HG02981 (cell line): ENCODE results near the gene ZNF217.
"Not testable (repeated sequence)": the region's sequence is repeated elsewhere in the genome, so short reads cannot be mapped to it uniquely, and the experiment has no call there.

Experiments used
- ATAC-seq: cut with Tn5 transposase; IDR thresholded peaks from one replicate; pipeline ENCODE4 v1.9.1; 2021; ENCODE audit warnings: mild to moderate bottlenecking, moderate library complexity; ENCODE audit not compliant: unreplicated experiment

ZNF217 gene

GRCh38 chr20:53569606-53570307, 23.9 kb downstream of the ZNF217 start:
- no peak for ATAC-seq

DNA sequence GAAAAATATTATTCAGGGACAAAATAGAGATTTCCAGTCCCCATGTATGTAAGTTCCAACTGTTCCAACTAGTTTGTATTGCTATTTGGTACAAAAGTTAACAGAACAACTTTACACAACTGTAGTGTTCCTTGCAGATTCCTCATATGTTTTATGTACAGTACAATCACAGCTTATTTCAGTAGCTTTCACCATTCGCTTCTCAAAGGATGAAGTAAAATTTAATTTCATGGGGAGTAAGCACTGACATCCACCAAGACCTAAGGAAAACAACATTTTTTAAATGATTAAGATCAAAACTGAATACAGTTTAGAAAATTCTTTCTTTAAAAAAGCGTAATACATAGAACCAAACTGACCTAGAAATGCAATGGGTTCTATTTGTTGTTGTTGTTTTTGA, 24.6 kb downstream of the ZNF217 start:
- no peak for ATAC-seq

- no peak for ATAC-seq
These were observed 25.3 kb downstream of the ZNF217 start for GRCh38 chr20:53568351-53568750.

DNA sequence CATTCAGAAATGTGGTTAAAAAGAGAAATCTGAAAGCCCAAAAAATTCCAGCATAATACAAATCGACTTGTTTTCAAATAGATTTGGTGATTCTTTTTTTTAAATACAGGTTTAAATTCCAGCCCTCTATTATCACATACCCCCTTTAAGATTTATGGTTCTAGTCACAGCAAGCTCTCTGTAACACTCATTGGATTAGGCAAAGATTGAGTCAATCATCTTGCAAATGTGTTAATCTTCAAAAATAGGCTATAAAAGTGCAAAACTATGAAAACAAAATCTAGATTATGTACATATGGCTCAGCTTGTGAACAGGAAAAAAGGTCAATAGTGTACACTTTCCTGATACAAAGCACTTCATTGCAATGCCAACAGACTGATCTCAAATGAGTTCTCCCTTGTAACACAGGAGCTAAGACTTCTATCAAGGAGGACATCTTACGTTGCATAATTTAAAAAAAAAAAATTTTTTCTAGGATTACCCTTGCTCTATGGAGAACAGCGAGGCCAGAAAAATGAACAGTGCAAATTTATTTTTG, 26.2 kb downstream of the ZNF217 start:
- ATAC-seq = no peak

DNA sequence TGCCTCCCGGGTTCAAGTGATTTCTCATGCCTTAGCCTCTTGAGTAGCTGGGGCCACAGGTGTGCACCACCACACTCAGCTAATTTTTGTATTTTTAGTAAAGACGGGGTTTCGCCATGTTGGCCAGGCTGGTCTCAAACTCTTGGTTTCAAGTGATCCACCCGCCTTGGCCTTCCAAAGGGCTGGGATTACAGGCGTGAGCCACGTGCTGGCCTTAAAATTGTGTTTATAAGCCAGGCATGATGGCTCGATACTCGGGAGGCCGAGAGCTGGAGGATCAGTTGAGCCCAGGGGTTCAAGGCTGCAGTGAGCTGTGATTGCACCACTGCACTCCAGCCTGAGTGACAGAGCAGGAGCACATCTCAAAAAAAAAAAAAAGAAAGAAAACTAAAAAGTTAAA, 27.0 kb downstream of the ZNF217 start:
- not testable (repeated sequence) for ATAC-seq

DNA sequence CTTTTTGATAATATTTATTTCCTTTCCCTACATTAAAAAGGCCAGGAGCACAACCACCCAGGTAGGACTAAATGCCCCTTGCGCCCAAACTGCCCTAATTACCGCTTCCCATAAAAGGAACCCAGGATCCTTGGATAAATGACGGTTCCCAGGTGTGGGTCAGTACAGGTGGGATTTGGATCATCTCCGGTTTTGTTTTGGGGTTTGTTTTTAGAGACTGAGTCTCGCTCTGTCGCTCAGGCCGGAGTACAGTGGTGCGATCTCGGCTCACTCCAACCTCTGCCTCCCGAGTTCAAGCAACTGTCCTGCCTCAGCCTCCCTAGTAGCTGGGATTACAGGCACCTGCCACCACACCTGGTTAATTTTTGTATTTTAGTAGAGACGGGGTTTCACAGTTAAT, 28.4 kb downstream of the ZNF217 start:
- ATAC-seq = no peak

DNA sequence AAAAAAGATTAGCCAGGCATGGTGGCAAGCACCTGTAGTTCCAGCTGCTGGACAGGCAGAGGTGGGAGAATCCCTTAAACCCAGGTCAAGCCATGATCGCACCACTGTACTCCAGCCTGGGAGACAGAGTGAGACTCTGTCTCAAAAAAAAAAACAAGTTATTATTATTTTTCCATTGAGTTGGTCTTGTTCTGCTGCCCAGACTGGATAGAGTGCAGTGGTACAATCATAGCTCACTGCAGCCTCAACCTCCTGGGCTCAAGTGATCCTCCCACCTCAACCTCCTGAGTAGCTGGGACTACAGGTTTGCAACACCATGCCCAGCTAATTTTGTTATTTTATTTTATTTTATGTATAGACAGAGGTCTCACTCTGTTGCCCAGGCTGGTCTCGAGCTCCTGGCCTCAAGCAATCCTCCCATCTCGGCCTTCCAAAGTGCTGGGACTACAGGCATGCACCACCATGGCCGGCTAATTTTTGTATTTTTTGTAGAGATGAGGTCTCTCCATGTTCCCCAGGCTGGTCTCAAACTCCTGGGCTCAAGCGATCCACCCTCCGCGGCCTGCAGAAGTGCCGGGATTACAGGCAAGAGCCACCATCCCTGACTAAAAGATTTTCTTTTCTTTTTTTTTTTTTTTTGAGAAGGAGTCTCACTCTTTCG, 31.4 kb downstream of the ZNF217 start:
- ATAC-seq = not testable (repeated sequence)

DNA sequence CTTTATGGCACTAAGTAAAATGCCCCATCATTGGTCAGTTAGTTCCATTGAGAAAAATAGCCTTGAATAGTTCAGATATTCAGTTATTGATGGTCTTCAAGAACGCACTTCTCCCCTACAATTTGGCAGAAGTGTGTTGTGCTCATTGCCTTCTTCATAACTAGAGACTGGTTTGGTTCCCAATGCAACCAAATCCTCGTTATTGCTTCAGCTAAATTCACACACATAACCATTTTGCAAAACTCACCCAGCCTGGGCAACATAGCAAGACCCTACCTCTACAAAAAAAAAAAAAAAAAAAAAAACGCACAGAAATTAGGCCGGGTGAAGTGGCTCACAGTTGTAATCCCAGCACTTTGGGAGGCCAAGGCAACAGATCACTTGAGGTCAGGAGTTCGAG, 32.1 kb downstream of the ZNF217 start:
- ATAC-seq = no peak

- no peak for ATAC-seq
These were observed 33.8 kb downstream of the ZNF217 start for GRCh38 chr20:53559816-53560215.

DNA sequence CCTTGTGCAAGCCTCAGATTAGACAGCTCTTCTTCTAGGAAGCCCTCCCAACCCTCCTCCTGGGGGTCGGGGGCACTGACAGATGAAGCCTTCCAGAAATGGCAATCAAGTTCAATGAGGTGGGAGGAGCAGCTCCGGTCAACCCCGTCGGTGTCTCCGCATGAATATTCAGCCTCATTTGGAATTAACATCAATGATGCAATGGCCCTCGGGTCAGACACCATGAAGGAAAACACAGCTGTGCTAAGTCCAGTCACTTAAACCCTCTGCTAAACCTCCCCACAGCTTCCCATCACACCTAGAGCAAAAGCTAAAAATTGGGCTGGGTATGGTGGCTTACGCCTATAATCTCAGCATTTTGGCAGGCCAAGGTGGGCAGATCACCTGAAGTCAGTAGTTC, 36.5 kb downstream of the ZNF217 start:
- no peak for ATAC-seq

DNA sequence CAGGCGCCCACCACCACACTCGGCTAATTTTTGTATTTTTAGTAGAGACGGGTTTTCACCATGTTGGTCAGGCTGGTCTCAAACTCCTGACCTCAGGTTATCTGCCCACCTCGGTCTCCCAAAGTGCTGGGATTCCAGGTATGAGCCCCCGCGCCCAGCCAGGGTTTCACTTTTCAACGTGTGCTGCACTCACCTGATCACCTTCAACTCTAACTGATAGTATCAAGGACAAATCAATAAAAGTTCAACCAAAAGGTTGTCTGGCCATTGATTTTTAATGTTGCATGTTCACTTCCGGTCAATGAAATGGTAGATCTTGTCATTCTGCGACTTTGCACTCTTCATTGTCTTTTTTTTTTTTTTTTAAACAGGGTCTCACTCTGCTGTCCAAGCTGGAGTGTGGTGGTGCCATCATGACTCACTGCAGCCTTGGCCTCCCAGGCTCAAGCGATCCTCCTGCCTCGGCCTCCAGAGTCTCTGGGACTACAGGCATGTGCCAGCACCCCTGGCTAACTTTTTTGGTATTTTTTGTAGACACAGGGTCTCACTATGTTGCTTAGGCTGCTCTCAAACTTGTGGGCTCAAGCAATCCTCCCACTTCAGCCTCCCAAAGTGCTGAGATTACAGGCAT, 37.3 kb downstream of the ZNF217 start:
- ATAC-seq = no peak

- no peak for ATAC-seq
These were observed 37.8 kb downstream of the ZNF217 start for GRCh38 chr20:53555816-53556215.

DNA sequence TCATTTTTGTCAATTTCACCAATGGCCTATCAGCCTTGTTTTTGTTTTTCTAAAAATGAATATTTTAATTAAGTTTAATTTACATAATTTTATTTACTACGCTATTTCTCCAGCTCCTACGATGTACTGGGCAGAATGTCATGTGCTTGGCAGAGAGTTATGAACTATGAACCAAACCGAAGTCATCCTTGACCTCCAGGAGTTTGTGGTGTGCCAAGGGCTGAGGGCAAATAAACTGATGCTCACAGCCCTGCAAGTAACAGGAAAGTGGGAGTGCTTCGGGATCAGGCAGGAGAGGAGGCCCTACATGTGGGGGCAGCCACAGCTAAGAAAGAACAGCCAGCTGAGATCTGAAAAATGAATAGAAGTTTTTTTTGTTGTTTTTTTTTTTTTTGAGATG, 38.6 kb downstream of the ZNF217 start:
- no peak for ATAC-seq

DNA sequence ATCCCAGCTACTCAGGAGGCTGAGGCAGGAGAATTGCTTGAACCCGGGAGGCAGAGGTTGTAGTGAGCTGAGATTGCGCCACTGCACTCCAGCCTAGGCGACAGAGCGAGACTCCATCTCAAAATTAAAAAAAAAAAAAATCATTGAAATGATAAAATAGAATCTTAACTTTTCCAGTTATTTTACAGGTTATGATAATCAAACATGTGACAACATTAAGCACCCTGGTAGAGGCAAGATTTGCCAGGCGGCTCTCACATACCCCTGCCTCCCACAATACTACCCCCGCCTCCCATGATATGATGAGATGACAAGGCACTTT, 41.1 kb downstream of the ZNF217 start:
- ATAC-seq = not testable (repeated sequence)

DNA sequence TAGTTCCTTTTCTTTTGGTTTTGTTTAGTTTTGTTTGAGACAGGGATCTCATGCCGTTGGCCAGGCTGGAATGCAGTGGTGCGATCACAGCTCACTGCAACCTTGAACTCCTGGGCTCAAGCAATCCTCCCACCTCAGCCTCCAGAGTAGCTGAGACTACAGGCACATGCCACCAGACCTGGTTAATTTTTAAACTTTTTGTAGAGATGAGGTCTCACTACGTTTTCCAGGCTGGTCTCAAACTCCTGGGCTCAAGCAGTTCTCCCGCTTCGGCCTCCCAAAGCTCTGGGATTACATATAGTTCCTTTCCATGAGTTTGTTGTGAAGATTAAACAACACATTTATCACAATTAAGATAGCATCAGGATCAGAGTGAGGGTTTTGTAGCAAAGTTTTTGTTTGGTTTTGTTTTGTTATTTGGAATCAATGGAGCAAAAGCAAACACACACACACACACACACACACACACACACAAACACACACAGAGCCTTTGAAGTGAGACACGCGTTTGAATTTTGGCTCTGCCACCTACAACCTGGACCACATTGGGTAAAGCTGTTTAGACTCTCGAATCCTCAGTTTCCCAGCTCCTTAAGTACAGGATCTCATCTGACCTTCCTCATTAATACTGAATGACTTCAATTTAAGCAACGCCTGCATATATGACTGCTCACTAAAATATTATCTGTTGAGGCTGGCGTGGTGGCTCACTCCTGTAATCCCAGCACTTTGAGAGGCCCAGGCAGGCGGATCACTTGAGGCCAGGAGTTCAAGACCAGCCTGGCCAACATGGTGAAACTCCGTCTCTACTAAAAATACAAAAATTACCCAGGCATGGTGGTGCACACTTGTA, 41.7 kb downstream of the ZNF217 start:
- ATAC-seq = not testable (repeated sequence)

DNA sequence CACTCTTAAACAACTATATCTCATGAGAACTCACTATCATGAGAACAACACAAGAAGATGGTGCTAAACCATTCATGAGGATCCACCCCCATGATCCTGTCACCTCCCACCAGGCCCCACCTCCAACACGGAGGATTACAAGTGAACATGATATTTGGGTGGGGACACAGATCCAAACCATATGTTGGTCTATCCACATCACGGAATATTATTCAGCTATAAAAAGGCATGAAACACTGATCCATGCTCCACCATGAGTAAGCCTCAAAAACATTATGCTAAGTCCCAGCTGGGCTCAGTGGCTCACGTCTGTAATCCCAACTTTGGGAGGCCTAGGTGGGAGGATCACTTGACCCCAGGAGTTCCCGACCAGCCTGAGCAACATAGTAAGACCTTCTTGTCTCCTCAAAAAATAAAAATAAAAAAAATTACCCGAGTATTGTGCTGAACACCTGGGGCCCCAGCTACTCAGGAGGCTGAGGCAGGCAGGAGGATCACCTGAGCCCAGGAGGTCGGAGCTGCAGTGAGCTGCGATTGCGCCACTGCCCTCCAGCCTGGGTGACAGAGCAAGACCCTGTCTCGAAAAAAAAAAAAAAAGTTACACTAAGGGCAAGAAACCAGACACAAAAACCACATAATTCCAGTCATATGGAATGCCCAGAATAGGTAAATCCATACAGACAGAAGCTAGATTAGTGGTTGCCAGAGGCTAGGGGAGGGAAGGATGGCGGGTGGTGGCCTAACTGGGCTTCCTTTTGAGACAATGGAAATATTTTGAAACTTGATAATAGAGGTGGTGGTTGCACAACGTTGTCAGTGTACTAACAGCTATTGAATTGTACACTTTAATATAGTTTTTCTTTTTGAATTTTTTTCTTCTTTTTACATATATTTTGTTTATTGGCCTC, 43.1 kb downstream of the ZNF217 start:
- ATAC-seq = no peak

DNA sequence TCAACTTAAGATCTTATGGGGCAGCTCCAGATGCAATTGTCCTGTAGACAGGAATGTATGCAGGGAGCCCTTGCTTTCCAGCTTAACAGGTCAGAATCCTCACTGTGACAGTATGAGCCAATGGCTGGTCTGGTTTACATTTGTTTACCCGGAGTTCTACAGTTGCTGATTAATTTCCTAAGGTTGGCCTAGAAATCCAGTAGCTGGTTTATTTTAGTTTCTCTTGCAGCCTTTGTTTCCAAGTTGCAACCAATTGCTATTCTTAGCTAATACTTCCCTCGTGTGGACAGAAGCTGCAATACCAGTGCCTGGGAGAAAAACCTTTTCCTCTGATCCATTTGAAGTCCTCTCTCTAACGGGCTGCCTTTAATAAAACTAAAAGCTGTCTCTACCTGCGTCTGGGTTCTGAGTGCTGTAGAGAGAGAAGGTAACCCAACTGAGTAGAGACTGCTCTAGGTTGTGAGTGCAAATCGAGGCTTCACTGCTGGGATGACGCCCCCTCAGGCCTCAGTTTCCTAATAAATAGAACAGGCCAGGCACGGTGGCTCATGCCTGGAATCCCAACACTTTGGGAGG, 45.9 kb downstream of the ZNF217 start:
- no peak for ATAC-seq

DNA sequence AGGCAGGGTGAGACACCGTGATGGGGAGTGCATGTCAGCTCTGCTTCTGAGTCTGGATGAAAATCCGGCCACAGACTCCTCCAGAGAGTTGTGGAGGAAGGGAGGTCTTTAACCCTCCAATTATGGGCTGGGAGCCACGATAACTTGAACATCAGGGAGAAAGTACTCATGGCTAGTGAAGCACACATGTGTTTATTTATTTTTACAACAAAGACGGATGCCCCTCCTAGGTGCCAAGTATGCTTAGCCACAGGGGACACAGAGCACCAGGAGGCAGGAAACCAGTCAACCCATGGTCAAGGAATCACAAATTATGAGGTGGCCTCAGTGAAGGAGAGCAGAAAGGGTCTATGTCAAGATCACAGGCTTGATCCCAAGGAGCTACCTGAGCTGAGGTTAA, 54.1 kb downstream of the ZNF217 start:
- no peak for ATAC-seq

DNA sequence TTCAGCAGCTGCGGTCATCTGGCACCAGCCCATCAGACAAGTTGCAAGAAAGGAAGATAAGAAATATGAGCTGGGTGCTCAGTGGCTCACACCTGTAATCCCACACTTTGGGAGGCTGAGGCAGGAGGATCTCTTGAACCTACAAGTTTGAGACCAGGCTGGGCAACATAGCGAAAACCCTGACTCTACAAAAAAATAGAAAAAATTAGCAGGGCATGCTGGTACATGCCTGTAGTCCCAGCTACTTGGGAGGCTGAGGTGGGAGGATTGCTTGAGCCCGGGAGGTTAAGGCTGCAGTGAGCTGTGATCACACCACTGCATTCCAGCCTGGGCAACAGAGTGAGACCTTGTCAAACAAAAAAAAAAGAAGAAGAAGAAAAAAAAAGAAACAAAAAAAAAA, 57.3 kb downstream of the ZNF217 start:
- not testable (repeated sequence) for ATAC-seq

DNA sequence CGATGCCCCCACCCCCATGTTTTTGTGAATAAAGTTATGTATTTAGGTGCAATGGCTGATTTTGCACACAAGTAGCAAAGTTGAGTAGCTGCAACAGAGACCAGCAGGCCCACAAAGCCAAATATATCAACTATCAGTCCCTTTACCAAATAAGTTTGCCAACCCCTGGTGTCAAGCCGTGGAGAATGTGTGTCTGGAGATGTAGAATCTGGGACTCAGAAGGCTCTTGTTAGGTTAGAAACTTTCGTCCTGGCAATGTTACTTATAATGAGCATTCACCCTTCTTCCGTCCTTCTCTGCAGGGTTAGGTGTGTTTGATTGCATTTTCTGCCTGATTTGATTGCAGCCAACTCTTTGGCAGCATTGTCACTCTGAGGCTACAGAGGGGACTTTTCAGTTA, 57.8 kb downstream of the ZNF217 start:
- ATAC-seq = no peak
